IPS-18a (cell line): Measurements from ENCODE around the gene IL17D.

Source experiments
- H3K27ac ChIP-seq: one replicate; pipeline ENCODE4 v1.5.1; 2013; ENCODE audit warnings: low read length
- H3K27me3 ChIP-seq: one replicate; pipeline ENCODE4 v1.6.1; 2013; ENCODE audit warnings: mild to moderate bottlenecking, low read length; ENCODE audit not compliant: control insufficient read depth, insufficient read depth
- H3K36me3 ChIP-seq: one replicate; pipeline ENCODE4 v1.6.1; 2013; ENCODE audit warnings: low read depth, low read length; ENCODE audit not compliant: control insufficient read depth
- H3K4me1 ChIP-seq: one replicate; pipeline ENCODE4 v1.6.1; 2013; ENCODE audit warnings: low read depth, low read length; ENCODE audit not compliant: control insufficient read depth
- H3K4me3 ChIP-seq: one replicate; pipeline ENCODE4 v1.5.1; 2013; ENCODE audit warnings: low read length
- H3K9ac ChIP-seq: one replicate; pipeline ENCODE4 v1.6.1; 2013; ENCODE audit warnings: mild to moderate bottlenecking, low read length, moderate library complexity
- H3K9me3 ChIP-seq: one replicate; pipeline ENCODE4 v1.6.1; 2013; ENCODE audit warnings: low read depth, low read length; ENCODE audit not compliant: control insufficient read depth

Gene IL17D

GRCh38 chr13:20711301-20712044, 8.0 kb downstream of the IL17D start:
- Histone ChIP-seq H3K4me1 (peaks cover 12% of the 10 kb centered on the region), H3K27me3 (peaks cover 27% of the 10 kb centered on the region), H3K4me3 (no peak overlapping the region), H3K27ac (no peak overlapping the region), H3K36me3 (no peaks in the 10 kb centered on the region), H3K9ac (no peak overlapping the region), H3K9me3 (no peaks in the 10 kb centered on the region)

GRCh38 chr13:20713014-20713376, 9.5 kb downstream of the IL17D start:
- Histone ChIP-seq H3K9me3 (no peaks in the 10 kb centered on the region), H3K27me3 (peaks cover 42% of the 10 kb centered on the region), H3K27ac (no peak overlapping the region), H3K4me1 (peaks cover 20% of the 10 kb centered on the region), H3K36me3 (no peaks in the 10 kb centered on the region), H3K4me3 (peak overlapping the region; percentile 36), H3K9ac (peak overlapping the region; percentile 30)

GRCh38 chr13:20713751-20714150, 10.3 kb downstream of the IL17D start:
- Histone ChIP-seq H3K36me3 (no peaks in the 10 kb centered on the region), H3K9me3 (no peaks in the 10 kb centered on the region), H3K4me3 (no peak overlapping the region), H3K27ac (no peak overlapping the region), H3K9ac (no peak overlapping the region), H3K27me3 (peaks cover 44% of the 10 kb centered on the region), H3K4me1 (peaks cover 20% of the 10 kb centered on the region)

GRCh38 chr13:20714161-20714560, 10.7 kb downstream of the IL17D start:
- Histone ChIP-seq H3K27me3 (peaks cover 44% of the 10 kb centered on the region), H3K4me3 (no peak overlapping the region), H3K9ac (no peak overlapping the region), H3K36me3 (no peaks in the 10 kb centered on the region), H3K27ac (no peak overlapping the region), H3K9me3 (no peaks in the 10 kb centered on the region), H3K4me1 (peaks cover 20% of the 10 kb centered on the region)

- Histone ChIP-seq H3K27ac (no peak overlapping the region), H3K9me3 (no peaks in the 10 kb centered on the region), H3K4me1 (peaks cover 20% of the 10 kb centered on the region), H3K4me3 (no peak overlapping the region), H3K36me3 (no peaks in the 10 kb centered on the region), H3K27me3 (peaks cover 50% of the 10 kb centered on the region), H3K9ac (no peak overlapping the region)
These were observed 11.2 kb downstream of the IL17D start for GRCh38 chr13:20714563-20715329.

GRCh38 chr13:20715330-20715712, 11.8 kb downstream of the IL17D start:
- H3K27ac ChIP-seq = no peak overlapping the region
- no peaks in the 10 kb centered on the region for H3K36me3 ChIP-seq
- H3K4me1 ChIP-seq = peaks cover 20% of the 10 kb centered on the region
- H3K4me3 ChIP-seq = no peak overlapping the region
- no peaks in the 10 kb centered on the region for H3K9me3 ChIP-seq
- no peak overlapping the region for H3K9ac ChIP-seq
- H3K27me3 ChIP-seq = peaks cover 55% of the 10 kb centered on the region

GRCh38 chr13:20716951-20717350, 13.5 kb downstream of the IL17D start:
- H3K27me3 ChIP-seq = peaks cover 72% of the 10 kb centered on the region
- H3K36me3 ChIP-seq = no peaks in the 10 kb centered on the region
- H3K4me3 ChIP-seq = peak overlapping the region; percentile 4
- H3K9ac ChIP-seq = no peak overlapping the region
- H3K4me1 ChIP-seq = peaks cover 17% of the 10 kb centered on the region
- H3K9me3 ChIP-seq = no peaks in the 10 kb centered on the region
- no peak overlapping the region for H3K27ac ChIP-seq

GRCh38 chr13:20717581-20718542, 14.4 kb downstream of the IL17D start:
- Histone ChIP-seq H3K9ac (no peak overlapping the region), H3K36me3 (no peaks in the 10 kb centered on the region), H3K4me1 (peaks cover 15% of the 10 kb centered on the region), H3K9me3 (no peaks in the 10 kb centered on the region), H3K27me3 (peaks cover 79% of the 10 kb centered on the region), H3K27ac (no peak overlapping the region), H3K4me3 (no peak overlapping the region)

DNA sequence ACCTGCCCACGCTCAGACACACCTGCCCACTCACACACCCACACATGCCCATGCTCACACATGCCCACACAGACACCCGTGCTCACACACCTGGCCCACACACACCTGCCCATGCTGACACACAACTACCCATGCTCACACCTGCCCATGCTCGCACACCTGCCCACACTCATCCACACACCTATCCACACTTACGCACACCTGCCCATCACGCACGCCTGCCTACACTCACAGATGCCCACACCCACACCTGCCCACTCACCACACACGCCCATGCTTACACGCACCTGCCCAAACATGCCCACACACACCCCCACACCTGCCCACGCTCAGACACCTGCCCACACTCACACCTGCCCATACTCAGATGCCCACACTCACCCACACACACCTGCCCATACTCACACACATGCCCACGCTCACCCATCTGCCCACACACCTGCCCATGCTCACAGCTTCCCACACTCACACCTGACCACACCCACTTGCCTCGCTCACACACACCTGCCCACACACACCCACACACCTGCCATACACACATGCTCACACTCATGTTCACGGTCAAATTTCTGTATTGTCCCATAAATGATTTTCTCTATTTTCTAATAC, 15.6 kb downstream of the IL17D start:
- no peak overlapping the region for H3K9ac ChIP-seq
- H3K36me3 ChIP-seq = no peaks in the 10 kb centered on the region
- no peaks in the 10 kb centered on the region for H3K9me3 ChIP-seq
- H3K27ac ChIP-seq = no peak overlapping the region
- H3K4me3 ChIP-seq = no peak overlapping the region
- peaks cover 9% of the 10 kb centered on the region for H3K4me1 ChIP-seq
- peaks cover 72% of the 10 kb centered on the region for H3K27me3 ChIP-seq

- Histone ChIP-seq H3K9me3 (no peaks in the 10 kb centered on the region), H3K36me3 (no peaks in the 10 kb centered on the region), H3K27ac (no peak overlapping the region), H3K4me3 (no peak overlapping the region), H3K9ac (no peak overlapping the region), H3K4me1 (peaks cover 9% of the 10 kb centered on the region), H3K27me3 (peaks cover 67% of the 10 kb centered on the region)
These were observed 16.3 kb downstream of the IL17D start for GRCh38 chr13:20719783-20720182.

DNA sequence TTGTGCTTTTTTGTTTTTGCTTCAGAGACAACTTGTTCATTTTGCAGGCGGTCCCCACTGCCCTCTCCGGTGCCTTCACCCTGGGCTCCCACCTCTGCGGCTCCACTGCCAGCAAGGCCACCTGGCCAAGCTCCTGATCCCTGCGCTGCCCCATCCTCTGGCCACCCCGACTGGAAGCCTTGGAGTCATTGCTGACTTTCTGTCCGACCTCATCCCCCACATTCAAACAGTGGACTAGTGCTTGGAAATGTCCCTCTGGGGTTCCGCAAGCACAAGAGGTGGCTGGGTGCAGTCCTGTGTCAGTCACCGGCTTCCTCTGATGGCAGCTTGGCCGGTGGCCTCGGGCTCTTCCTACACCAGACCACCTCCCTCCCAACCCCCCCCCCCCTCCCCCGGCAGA, 17.0 kb downstream of the IL17D start:
- Histone ChIP-seq H3K9me3 (no peaks in the 10 kb centered on the region), H3K4me3 (no peak overlapping the region), H3K4me1 (peaks cover 9% of the 10 kb centered on the region), H3K36me3 (no peaks in the 10 kb centered on the region), H3K27ac (no peak overlapping the region), H3K27me3 (peaks cover 65% of the 10 kb centered on the region), H3K9ac (no peak overlapping the region)
